Activated B cell treated with CpG ODN at 0.5 μM for 24 hours (primary cell): ENCODE measurements around the gene ITPRID2. TPM values are rescaled to one million over a fixed set of nuclear protein-coding genes. Genes with fewer than 3 reads are reported as not detected.

Experiments
- ATAC-seq: fragments of 200-7000 bp; cut with Tn5 transposase; one replicate; pipeline ENCODE4 v1.10.0; 2021; ENCODE audit warnings: low read depth, mild to moderate bottlenecking, moderate library complexity
- CTCF ChIA-PET: fragments of 350-600 bp; sonication (Branson Sonifier 250); formaldehyde crosslinking; loops from one replicate; lab custom pipeline; 2021; ENCODE audit warnings: antibody characterized with exemption; lab: Charles Lee
- POLR2A ChIA-PET: fragments of 350-600 bp; sonication (Branson Sonifier 250); formaldehyde crosslinking; loops from one replicate; lab custom pipeline; 2021; ENCODE audit warnings: antibody characterized with exemption; lab: Charles Lee
- DNase-seq: peaks from one replicate; pipeline ENCODE4 v3.0.0; 2022
- H3K27ac Mint-ChIP-seq: one replicate; pipeline ENCODE4 v1.8.0; 2020; ENCODE audit warnings: mixed read lengths
- H3K27me3 Mint-ChIP-seq: one replicate; pipeline ENCODE4 v1.8.0; 2021; ENCODE audit warnings: mixed read lengths
- H3K36me3 Mint-ChIP-seq: one replicate; pipeline ENCODE4 v1.8.0; 2021; ENCODE audit warnings: low read depth, mixed read lengths
- H3K4me1 Mint-ChIP-seq: one replicate; pipeline ENCODE4 v1.8.0; 2021; ENCODE audit warnings: mixed read lengths
- H3K4me3 Mint-ChIP-seq: one replicate; pipeline ENCODE4 v1.8.0; 2020; ENCODE audit warnings: mild to moderate bottlenecking, mixed read lengths
- H3K9me3 Mint-ChIP-seq: one replicate; pipeline ENCODE4 v1.8.0; 2020; ENCODE audit warnings: mixed read lengths
- intact Hi-C: fragments of 100-400 bp; cut with micrococcal nuclease; formaldehyde crosslinking; loops from one replicate; pipeline ENCODE4 v1.15.1; 2024
- total RNA-seq: library from RNA; stranded (reverse); gene quantifications from 2 replicates; pipeline ENCODE4 v1.2.3, GENCODE V29; 2022
- TF ChIP-seq, protein P1 (sequence below): fragments of 200-600 bp; IDR thresholded peaks from one replicate; pipeline ENCODE4 v1.8.0; 2022; ENCODE audit warnings: antibody characterized with exemption, mild to moderate bottlenecking

Gene ITPRID2
- total RNA-seq, 1 donor from 2014 or later, result 33.9 TPM

DNA sequence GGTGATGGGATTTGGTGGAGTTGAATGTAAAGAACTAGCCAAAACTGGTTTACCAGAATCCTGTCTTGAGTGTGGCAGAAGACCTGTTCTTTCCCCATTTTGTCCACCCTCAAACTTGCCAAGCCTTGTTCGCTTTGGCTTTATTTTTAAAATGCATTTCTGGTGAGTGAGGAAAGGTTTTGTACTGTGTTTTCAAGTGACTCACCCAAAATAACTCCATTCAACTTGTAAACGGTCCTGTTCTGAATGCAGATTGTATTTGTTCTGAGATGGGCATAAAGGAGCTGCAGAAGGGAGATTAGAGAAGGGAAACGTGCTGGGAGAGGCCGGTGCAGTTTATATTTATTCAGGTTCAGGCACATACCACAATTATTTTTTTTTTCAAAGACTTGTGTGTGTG, 5.3 kb upstream of the ITPRID2 start:
- POLR2A ChIA-PET, result no interaction called here
- Mint-ChIP-seq H3K4me1 (peaks cover 4% of the 10 kb centered on the region), H3K4me3 (no peak overlapping the region), H3K9me3 (no peaks in the 10 kb centered on the region), H3K36me3 (no peaks in the 10 kb centered on the region), H3K27ac (no peak overlapping the region), H3K27me3 (peaks cover 29% of the 10 kb centered on the region)
- no peak for ATAC-seq
- CTCF ChIA-PET, result no interaction called here
- intact Hi-C loops, result no loop called here
- no peak for DNase-seq
- TF ChIP-seq, protein P1, sequence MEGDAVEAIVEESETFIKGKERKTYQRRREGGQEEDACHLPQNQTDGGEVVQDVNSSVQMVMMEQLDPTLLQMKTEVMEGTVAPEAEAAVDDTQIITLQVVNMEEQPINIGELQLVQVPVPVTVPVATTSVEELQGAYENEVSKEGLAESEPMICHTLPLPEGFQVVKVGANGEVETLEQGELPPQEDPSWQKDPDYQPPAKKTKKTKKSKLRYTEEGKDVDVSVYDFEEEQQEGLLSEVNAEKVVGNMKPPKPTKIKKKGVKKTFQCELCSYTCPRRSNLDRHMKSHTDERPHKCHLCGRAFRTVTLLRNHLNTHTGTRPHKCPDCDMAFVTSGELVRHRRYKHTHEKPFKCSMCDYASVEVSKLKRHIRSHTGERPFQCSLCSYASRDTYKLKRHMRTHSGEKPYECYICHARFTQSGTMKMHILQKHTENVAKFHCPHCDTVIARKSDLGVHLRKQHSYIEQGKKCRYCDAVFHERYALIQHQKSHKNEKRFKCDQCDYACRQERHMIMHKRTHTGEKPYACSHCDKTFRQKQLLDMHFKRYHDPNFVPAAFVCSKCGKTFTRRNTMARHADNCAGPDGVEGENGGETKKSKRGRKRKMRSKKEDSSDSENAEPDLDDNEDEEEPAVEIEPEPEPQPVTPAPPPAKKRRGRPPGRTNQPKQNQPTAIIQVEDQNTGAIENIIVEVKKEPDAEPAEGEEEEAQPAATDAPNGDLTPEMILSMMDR, result no peak

DNA sequence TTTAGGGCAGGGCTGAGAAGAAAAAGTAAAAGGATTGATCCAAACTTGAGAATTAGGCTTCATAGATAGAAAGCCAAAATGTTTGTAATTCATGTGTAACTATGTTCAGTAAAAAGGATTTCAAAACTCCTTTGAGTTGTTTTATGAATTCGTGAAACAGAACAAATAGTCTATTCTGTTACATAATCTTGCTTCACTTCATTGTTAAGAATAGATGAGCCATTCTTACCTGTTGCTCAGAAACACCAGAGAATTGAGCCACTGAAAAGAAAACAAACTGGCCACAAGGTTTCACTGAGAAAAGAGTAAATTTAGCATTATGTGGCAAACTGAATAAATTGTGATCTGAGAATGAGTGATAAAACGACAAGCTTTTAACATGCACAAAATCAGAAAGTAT, 4.5 kb upstream of the ITPRID2 start:
- Mint-ChIP-seq H3K9me3 (no peaks in the 10 kb centered on the region), H3K27me3 (peaks cover 25% of the 10 kb centered on the region), H3K36me3 (peaks cover 1% of the 10 kb centered on the region), H3K27ac (no peak overlapping the region), H3K4me1 (peaks cover 6% of the 10 kb centered on the region), H3K4me3 (no peak overlapping the region)
- intact Hi-C loops, result no loop called here
- ChIA-PET POLR2A (no interaction called here), CTCF (no interaction called here)
- no peak for DNase-seq
- TF ChIP-seq, protein P1, result no peak
- no peak for ATAC-seq

DNA sequence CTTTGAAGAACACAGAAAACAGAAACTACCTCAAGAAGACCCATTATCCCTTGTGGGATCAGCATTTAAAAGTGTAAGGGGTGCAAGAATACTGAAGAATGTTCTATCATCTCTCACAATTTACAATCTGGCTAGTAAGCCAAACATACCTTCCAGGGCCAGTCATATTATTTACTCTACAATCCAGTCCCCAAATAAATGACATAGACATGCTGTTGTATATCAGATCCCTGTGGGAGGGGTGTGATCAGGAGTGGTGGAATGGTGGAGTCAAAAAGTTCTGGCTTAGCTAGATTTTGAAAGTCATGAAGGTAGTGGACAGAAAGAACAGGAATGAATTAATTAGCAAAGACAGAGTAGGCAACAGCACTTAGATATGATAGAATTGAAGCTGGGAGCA, 1.8 kb upstream of the ITPRID2 start:
- intact Hi-C loops, result loop anchor here (5.0 to 10.0 kb wide), 8 partner anchors 188 to 1882 kb away; partner anchors contain the start of genes CWC22, NCKAP1, NEUROD1 and NUP35
- ATAC-seq, result no peak

DNA sequence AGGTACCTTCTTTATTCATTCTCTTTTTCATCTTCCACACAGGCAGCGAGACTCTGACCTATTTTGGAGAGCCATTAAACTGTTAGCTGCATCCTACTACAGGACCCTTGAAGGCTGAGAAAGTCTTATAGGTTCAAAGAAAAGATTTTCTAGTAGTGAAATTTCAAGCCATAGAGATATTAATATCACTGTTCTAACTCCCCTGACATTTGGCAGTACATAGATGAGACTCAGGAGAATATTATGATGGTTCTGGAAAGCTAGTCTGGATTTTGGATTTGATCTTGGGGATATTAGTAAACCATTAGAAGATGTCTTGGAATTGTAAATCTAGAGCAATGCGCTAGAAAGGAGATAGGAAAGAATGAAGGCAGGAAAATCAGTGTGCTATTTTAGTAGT, 1.3 kb upstream of the ITPRID2 start:
- intact Hi-C loops, result loop anchor here (5.0 to 10.0 kb wide), 8 partner anchors 187 to 1883 kb away; partner anchors contain the start of genes CWC22, NCKAP1, NEUROD1 and NUP35
- no peak for ATAC-seq
- no peak overlapping the region for H3K27ac Mint-ChIP-seq
- H3K4me1 Mint-ChIP-seq, result peaks cover 25% of the 10 kb centered on the region
- CTCF ChIA-PET, result no interaction called here
- H3K27me3 Mint-ChIP-seq, result peaks cover 18% of the 10 kb centered on the region
- TF ChIP-seq, protein P1, result no peak
- DNase-seq, result no peak
- POLR2A ChIA-PET, result no interaction called here
- peak overlapping the region; percentile 35 for H3K4me3 Mint-ChIP-seq
- no peaks in the 10 kb centered on the region for H3K9me3 Mint-ChIP-seq
- H3K36me3 Mint-ChIP-seq, result peaks cover 6% of the 10 kb centered on the region

More for the DNA sequence above, 1.8 kb upstream of the ITPRID2 start:
- DNase-seq, result no peak
- no peaks in the 10 kb centered on the region for H3K9me3 Mint-ChIP-seq
- H3K4me1 Mint-ChIP-seq, result peaks cover 25% of the 10 kb centered on the region
- H3K36me3 Mint-ChIP-seq, result peaks cover 6% of the 10 kb centered on the region
- no peak overlapping the region for H3K27ac Mint-ChIP-seq
- ChIA-PET POLR2A (no interaction called here), CTCF (no interaction called here)
- H3K27me3 Mint-ChIP-seq, result peaks cover 18% of the 10 kb centered on the region
- TF ChIP-seq, protein P1, result no peak
- H3K4me3 Mint-ChIP-seq, result no peak overlapping the region

DNA sequence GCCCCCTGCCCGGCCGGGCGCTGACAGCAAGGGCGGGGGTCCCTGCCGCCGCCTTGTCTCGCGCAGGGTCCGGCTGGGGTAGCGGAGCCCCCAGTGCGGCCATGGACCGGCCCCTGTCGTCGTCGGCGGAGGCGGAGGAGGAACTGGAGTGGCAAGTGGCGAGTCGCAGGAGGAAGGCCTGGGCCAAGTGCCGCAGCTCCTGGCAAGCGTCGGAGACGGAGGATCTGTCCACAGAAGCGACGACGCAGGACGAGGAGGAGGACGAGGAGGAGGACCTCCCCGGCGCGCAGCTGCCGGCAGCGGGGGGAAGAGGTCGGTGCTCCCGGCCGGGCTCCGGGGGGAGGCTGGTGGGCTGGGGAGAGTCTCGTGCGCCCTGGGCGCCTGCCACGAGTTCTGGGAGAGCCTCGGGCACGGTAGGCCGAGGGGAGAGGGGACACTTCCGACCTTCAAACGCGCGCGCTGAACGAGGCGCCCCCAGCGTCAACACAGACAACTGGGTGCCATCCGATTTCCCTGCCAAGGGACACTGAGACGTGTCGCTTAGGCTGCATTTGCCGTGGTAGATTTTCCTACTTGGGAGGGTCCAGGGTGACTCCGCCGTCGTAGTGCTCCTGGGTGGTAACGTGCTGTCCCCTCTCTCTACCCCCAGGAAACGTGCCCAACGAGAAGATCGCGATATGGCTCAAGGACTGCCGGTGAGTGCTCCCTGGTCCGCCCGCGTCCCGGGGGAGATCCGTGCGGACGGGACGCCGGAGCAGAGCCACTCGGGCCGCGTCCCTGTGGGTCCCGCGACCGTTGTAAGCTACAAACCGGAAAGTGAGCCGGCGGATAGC, 652 bp downstream of the ITPRID2 start:
- Mint-ChIP-seq H3K9me3 (no peaks in the 10 kb centered on the region), H3K4me3 (peak overlapping the region; percentile 92), H3K27me3 (peaks cover 9% of the 10 kb centered on the region), H3K27ac (peak overlapping the region; percentile 65), H3K4me1 (peaks cover 25% of the 10 kb centered on the region), H3K36me3 (peaks cover 8% of the 10 kb centered on the region)
- TF ChIP-seq, protein P1, result no peak
- ChIA-PET CTCF (interaction anchor here (1.2 to 5.0 kb wide), 2 partner anchors 12 to 177 kb away, joined by 3 to 24 read pairs; no protein-coding TSS in a partner anchor), POLR2A (interaction anchor here (0.9 to 1.5 kb wide), 4 partner anchors 11 to 1232 kb away, joined by 3 to 4 read pairs (median 4); partner anchors contain the start of genes DNAJC10, ITGA4 and NUP35)
- peak; percentile 49 for ATAC-seq
- peak; percentile 63 for DNase-seq
- intact Hi-C loops, result loop anchor here (1.0 to 10.0 kb wide), 11 partner anchors 12 to 1885 kb away; partner anchors contain the start of genes CWC22, NCKAP1, NEUROD1 and NUP35
